GM19455 (cell line): Measurements from ENCODE around the gene GRM5.
A peak's percentile ranks its signal among the peaks of the same experiment; 100 is the strongest.
"Not testable (repeated sequence)": the region's sequence is repeated elsewhere in the genome, so short reads cannot be mapped to it uniquely, and the experiment has no call there.

Experiments
- ATAC-seq: cut with Tn5 transposase; IDR thresholded peaks from one replicate; pipeline ENCODE4 v1.9.1; 2021; ENCODE audit not compliant: unreplicated experiment

GRM5 gene

GRCh38 chr11:88508759-88509581, 556.8 kb downstream of the GRM5 start:
- no peak for ATAC-seq

DNA sequence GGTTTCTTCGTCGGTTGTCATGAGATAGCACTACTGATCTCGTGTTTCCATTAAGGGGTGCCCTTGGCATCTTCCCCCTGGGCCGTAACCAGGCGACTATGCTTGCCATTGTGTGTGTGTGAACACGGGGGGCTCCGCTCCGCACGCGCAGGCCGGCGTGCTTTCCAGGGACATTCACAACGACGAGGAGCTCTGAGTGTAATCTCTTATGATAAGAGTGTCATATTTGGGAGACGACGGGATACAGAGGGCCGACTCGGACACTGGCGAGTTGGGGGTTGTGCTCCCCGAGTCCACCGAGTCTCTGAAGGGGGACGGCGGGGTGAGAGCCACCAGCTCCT, 557.4 kb downstream of the GRM5 start:
- ATAC-seq, result no peak

DNA sequence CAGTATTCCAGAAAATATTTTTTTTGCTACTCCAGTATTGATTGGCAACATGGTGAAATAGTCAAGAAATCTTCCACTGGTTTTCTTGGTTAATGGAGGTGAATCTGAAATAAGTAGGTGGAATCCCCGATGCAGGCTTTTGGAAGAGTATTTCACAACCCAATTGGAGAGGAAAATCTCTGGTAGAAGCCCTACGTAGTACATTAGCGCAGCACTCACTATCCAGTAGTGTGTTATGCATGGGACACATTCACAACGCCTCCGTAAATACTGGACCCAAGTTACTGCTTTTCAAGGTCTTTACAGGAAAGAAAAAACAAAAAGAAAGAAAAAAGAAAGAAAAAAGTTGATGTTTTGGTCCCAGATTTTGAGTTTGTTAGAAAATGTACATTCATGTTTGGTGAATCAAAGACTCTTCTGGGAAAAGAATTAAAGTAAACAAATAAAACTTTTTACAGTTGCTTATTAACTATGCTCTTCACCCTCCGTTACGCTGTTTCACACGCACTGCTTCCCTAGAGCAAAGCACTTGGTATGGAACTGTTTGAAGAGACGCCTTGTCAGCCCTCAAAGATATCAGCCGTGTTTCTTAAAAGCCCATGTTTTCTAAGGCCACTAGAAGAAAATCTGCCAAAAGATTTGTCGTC, 557.9 kb downstream of the GRM5 start:
- ATAC-seq, result no peak

DNA sequence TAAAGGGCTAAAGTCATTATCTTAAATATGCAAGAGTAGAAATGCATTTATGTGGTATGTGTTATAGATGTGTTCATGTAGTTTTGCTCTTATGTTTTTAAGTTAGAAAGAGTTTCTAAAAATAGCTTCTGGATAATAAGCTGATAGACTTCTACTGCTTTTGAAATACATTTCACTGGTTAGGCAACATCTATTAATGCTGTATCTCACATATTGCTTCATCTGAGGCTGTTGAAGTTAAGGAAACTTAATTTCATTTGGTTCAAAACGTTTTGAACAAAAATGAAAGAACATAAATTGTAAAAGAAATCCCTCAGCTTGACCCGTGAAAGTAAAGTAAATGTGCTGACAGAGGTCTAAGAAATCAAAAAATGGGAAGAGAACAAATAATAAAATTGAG, 564.2 kb downstream of the GRM5 start:
- ATAC-seq, result no peak

DNA sequence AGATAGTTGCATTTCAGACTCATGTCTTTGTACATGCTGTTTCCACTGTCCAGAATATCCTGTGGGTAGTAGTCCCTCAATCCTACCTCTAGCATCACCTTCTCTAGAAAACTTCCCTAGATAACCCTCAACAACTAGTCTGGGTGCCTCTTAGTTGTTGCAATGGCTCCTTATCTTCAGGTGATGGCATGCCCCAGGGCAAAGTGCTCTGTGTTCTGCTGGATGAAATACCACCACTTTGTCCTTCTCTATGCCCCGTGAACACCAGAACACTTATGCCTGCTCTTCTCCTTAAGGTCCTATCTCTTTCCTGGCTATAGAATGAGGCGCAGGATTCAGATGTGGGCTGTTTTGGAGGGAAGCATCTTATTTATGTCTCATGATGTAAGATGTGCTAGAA, 569.9 kb downstream of the GRM5 start:
- ATAC-seq, result no peak

- ATAC-seq, result no peak
These were observed 570.9 kb downstream of the GRM5 start for GRCh38 chr11:88494848-88495247.

DNA sequence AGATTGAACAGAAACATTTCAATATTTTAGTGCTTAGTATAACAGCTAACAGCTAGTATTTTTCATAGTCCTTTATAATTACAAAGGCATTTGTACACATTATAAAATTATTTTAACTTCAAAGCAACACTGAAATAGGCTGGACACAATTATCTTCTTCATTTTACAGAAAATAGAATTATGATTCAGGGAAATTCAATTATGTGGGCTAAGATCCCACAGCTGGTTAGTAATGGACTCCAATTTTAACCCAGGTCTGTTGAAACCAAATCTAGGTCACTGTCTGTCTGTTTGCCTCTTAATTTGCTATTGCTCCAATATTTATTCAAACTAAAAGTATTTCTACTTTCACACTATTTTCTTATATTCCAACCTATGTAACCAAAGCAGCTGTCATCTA, 574.1 kb downstream of the GRM5 start:
- no peak for ATAC-seq

- ATAC-seq, result no peak
These were observed 576.8 kb downstream of the GRM5 start for GRCh38 chr11:88489030-88489429.

DNA sequence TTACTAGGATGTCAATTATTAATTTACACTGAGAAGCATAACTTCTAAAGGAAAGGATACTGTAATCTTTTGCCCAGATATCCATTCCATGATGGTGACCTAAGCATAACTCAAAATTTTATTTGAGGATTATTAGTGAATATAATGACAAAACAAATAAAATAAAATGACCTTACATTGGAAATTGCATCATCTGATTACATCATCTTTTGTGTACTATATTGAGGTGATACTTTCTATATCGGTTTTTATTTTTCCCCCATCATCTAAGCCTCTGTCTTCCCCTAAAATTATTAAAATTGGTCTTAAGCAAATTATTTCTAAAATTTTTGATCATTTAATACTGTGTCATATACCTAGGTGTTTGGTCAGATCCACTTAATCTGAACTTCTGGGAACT, 578.1 kb downstream of the GRM5 start:
- no peak for ATAC-seq

GRCh38 chr11:88484873-88485621, 580.7 kb downstream of the GRM5 start:
- ATAC-seq, result peak; percentile 93

- no peak for ATAC-seq
These were observed 582.9 kb downstream of the GRM5 start for GRCh38 chr11:88482871-88483301.

DNA sequence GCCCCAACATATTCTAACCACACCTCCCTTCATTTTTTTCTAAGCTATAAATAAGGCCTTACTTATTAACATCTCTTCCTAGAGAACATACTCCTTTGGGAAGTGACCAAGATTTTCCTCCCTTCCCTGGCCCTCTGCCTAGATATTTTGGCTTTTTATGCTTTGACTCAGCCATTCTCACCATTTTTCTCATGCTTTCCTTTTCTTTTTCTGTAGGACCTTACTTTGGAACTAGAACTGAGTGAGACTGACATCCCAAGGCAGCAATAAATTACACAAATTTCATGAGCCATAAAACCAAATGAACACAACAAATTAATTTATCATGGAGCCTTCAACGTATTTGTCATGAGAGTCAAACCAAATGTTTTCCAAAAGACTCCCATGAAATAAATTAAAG, 585.6 kb downstream of the GRM5 start:
- no peak for ATAC-seq

DNA sequence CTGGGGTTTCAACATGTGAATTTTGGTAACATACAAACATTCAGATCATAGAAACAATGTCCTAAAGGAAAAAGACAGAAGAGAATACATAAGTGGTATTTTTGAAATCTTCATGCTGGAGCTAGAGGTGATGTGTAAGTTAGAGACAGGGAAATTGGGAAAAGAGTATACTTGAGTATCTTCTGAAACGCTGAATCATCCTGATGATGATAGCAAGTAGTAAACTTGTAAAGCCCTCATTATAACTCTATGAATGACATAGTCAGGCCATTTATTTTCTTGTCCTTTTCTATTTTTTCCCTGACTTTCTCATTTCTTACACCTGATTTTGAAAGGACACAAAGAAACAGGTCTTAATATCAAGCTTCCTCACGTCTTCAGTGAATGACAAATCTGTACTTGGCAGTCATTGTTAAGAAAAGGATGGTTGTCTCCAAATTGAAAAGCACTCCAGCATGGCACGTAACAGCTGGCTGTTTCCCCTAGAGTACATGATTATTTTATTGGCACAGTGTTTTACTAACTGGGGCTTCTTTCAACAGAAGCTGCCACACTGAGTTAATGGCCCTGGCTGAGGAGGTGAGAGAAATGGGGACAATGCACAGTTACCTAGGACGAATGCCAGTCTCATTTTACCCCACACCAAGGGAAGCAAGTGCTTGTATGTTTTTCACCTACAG, 587.5 kb downstream of the GRM5 start:
- no peak for ATAC-seq

GRCh38 chr11:88475991-88476418, 589.8 kb downstream of the GRM5 start:
- ATAC-seq, result no peak

DNA sequence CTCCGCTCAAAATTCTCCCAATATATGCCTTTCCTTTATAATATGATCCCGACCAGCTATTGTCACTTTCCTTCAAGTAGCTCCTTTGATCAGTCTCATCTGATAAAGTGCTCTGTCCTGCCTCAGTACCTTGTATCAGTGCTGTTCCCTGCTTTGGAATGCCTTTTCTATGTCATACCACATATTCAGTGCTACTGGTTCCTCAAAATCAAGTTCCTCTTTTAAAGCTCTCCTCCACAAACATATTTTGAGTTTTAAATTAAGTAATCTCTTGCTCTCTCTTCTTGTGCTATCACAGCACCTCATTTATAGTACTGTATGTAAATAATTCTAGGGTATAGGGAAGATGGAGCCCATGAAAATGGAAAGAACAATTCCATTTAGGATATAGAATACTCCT, 591.1 kb downstream of the GRM5 start:
- no peak for ATAC-seq

GRCh38 chr11:88469561-88470225, 596.1 kb downstream of the GRM5 start:
- no peak for ATAC-seq

- ATAC-seq, result no peak
These were observed 601.3 kb downstream of the GRM5 start for GRCh38 chr11:88464528-88464927.

DNA sequence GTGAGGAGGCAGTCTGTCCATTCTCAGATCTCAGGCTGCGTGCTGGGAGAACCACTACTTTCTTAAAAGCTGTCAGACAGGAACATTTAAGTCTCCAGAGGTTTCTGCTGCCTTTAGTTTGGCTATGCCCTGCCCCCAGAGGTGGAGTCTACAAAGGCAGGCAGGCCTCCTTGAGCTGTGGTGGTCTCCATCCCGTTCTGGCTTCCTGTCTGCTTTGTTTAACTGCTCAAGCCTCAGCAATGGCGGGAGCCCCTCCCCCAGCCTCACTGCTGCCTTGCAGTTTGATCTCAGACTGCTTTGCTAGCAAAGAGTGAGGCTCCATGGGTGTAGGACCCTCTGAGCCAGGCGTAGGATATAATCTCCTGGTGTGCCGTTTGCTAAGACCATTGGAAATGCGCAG, 602.5 kb downstream of the GRM5 start:
- ATAC-seq, result not testable (repeated sequence)

DNA sequence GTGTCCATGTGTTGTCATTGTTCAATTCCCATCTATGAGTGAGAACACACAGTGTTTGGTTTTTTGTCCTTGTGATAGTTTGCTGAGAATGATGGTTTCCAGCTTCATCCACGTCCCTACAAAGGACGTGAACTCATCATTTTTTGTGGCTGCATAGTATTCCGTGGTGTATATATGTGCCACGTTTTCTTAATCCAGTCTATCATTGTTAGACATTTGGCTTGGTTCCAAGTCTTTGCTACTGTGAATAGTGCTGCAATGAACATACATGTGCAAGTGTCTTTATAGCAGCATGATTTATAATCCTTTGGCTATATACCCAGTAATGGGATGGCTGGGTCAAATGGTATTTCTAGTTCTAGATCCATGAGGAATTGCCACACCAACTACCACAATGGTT, 607.7 kb downstream of the GRM5 start:
- ATAC-seq, result not testable (repeated sequence)

DNA sequence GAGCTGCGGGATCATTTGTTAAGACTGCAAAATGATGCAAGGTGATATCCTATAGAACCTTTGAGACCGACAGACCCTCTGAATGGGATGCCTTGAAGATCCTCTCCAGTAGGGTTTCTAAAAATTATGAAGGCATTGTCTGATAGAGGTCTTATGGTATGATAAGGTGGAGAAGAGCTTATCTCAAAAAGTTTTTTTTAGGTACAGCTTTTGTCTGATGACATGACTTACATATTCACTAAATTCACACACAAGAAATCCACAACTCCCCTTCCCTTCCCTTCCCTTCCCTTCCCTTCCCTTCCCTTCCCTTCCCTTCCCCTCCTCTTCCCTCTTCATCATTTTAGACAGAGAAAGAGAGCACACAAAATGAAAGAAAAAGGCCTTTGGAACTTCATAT, 609.8 kb downstream of the GRM5 start:
- no peak for ATAC-seq

GRCh38 chr11:88454881-88455280, 610.9 kb downstream of the GRM5 start:
- no peak for ATAC-seq
